HG03039 (cell line): ENCODE measurements around the gene GALNT2.

Experiments
- ATAC-seq: cut with Tn5 transposase; IDR thresholded peaks from one replicate; pipeline ENCODE4 v1.9.1; 2021; ENCODE audit warnings: mild to moderate bottlenecking, moderate library complexity; ENCODE audit not compliant: unreplicated experiment

The GALNT2 gene

GRCh38 chr1:230070321-230071208 lies 3.5 kb downstream of the GALNT2 start:
- no peak for ATAC-seq

GRCh38 chr1:230071316-230071715 lies 4.3 kb downstream of the GALNT2 start:
- no peak for ATAC-seq

- ATAC-seq = no peak
These were observed 5.3 kb downstream of the GALNT2 start for GRCh38 chr1:230072296-230072695.

GRCh38 chr1:230072866-230073265 lies 5.8 kb downstream of the GALNT2 start:
- ATAC-seq = no peak

GRCh38 chr1:230073371-230074035 lies 6.5 kb downstream of the GALNT2 start:
- no peak for ATAC-seq

GRCh38 chr1:230074270-230074669 lies 7.2 kb downstream of the GALNT2 start:
- no peak for ATAC-seq

GRCh38 chr1:230074762-230075161 lies 7.7 kb downstream of the GALNT2 start:
- no peak for ATAC-seq

- ATAC-seq = no peak
These were observed 9.1 kb downstream of the GALNT2 start for GRCh38 chr1:230076121-230076520.

- ATAC-seq = no peak
These were observed 10.0 kb downstream of the GALNT2 start for GRCh38 chr1:230077011-230077410.

GRCh38 chr1:230077436-230078213 lies 10.6 kb downstream of the GALNT2 start:
- no peak for ATAC-seq

- no peak for ATAC-seq
These were observed 12.4 kb downstream of the GALNT2 start for GRCh38 chr1:230079199-230080024.

- no peak for ATAC-seq
These were observed 13.8 kb downstream of the GALNT2 start for GRCh38 chr1:230080822-230081221.

GRCh38 chr1:230081751-230082150 lies 14.7 kb downstream of the GALNT2 start:
- no peak for ATAC-seq

- no peak for ATAC-seq
These were observed 15.2 kb downstream of the GALNT2 start for GRCh38 chr1:230082211-230082610.

- ATAC-seq = no peak
These were observed 16.0 kb downstream of the GALNT2 start for GRCh38 chr1:230083053-230083452.

- no peak for ATAC-seq
These were observed 16.8 kb downstream of the GALNT2 start for GRCh38 chr1:230083746-230084407.

GRCh38 chr1:230084408-230085177 lies 17.6 kb downstream of the GALNT2 start:
- peak; percentile 56 for ATAC-seq

- no peak for ATAC-seq
These were observed 18.1 kb downstream of the GALNT2 start for GRCh38 chr1:230085178-230085515.

- ATAC-seq = no peak
These were observed 19.1 kb downstream of the GALNT2 start for GRCh38 chr1:230086151-230086550.
